A549 (cell line): ENCODE data around the gene LRRC4C. TPM values are rescaled to one million over a fixed set of nuclear protein-coding genes. Genes with fewer than 3 reads are reported as not detected.

Source experiments
- ATAC-seq, 2 experiments: fragments of 200-7000 bp in 1 of 2; fragments of >200 bp in 1 of 2; cut with Nextera tagmentation in 1 of 2; cut with Tn5 transposase in 1 of 2; 3 replicates each; pipeline versions ENCODE4 v1.8.0 to v1.9.1; 2018 to 2020; ENCODE audit warnings: mild to moderate bottlenecking in 1 of 2, moderate library complexity in 1 of 2
- CTCF ChIA-PET: fragments of 300-600 bp; sonication (Branson Sonifier 250); formaldehyde crosslinking; extraction: SDS; loops from one replicate; lab custom pipeline; 2021; ENCODE audit warnings: antibody characterized with exemption, inconsistent platforms; lab: Yijun Ruan, JAX
- POLR2A ChIA-PET: fragments of 350-600 bp; formaldehyde crosslinking; extraction: SDS; loops from one replicate; lab custom pipeline; 2021; ENCODE audit warnings: antibody characterized with exemption, inconsistent platforms; lab: Yijun Ruan, JAX
- DNase-seq, 2 experiments: peaks; one replicate each; pipeline versions ENCODE4 v3.0.0 to v3.0.0-alpha.2; 2011 to 2016; ENCODE audit warnings: low read depth in 1 of 2, low spot score in 1 of 2
- FAIRE-seq: peaks from 2 replicates; lab custom pipeline; 2011; peaks lifted over from hg19 to GRCh38; lab: Jason Lieb, UNC
- H3K27ac ChIP-seq, 2 experiments: fragments of >200 bp; sonication (Bioruptor Twin); formaldehyde crosslinking; 3 replicates each; pipeline ENCODE4 v1.5.1; 2016 to 2017
- H3K4me1 ChIP-seq: fragments of >200 bp; sonication (Bioruptor Twin); formaldehyde crosslinking; 3 replicates; pipeline ENCODE4 v1.6.1; 2016
- H3K4me2 ChIP-seq: fragments of >200 bp; sonication (Bioruptor Twin); formaldehyde crosslinking; 3 replicates; pipeline ENCODE4 v1.6.1; 2016
- H3K4me3 ChIP-seq: fragments of >200 bp; sonication (Bioruptor Twin); formaldehyde crosslinking; 3 replicates; pipeline ENCODE4 v1.5.1; 2016
- H3K9me3 ChIP-seq: fragments of >200 bp; sonication (Bioruptor Twin); formaldehyde crosslinking; 3 replicates; pipeline ENCODE4 v1.6.1; 2016
- ATOH8 ChIP-seq: fragments of 250-450 bp; sonication (Bioruptor Pico); IDR thresholded peaks from 2 replicates; pipeline ENCODE4 v1.5.0; 2020; ENCODE audit warnings: low read depth, mild to moderate bottlenecking, moderate library complexity
- BHLHE40 ChIP-seq: IDR thresholded peaks from 2 replicates; pipeline ENCODE4 v1.6.1; 2012; ENCODE audit warnings: low read depth, low read length, inconsistent platforms
- CBX2 ChIP-seq: fragments of 200-600 bp; sonication (generic); IDR thresholded peaks from 2 replicates; pipeline ENCODE4 v1.6.1; 2016; ENCODE audit warnings: low read depth, mild to moderate bottlenecking, borderline replicate concordance
- CBX8 ChIP-seq: fragments of 200-600 bp; sonication (generic); IDR thresholded peaks from 2 replicates; pipeline ENCODE4 v1.6.1; 2016
- CEBPB ChIP-seq, 2 experiments: fragments of >200 bp in 1 of 2; sonication (Bioruptor Twin) in 1 of 2; formaldehyde crosslinking in 1 of 2; IDR thresholded peaks; 2 replicates each; pipeline ENCODE4 v1.6.1; 2012 to 2016
- CHD4 ChIP-seq: fragments of 200-600 bp; sonication (generic); IDR thresholded peaks from 2 replicates; pipeline ENCODE4 v1.6.1; 2016; ENCODE audit warnings: antibody characterized with exemption, mild to moderate bottlenecking, borderline replicate concordance
- E2F6 ChIP-seq: IDR thresholded peaks from 2 replicates; pipeline ENCODE4 v1.6.1; 2012; ENCODE audit warnings: low read depth, borderline replicate concordance
- EHMT2 ChIP-seq: fragments of 200-600 bp; sonication (generic); IDR thresholded peaks from 2 replicates; pipeline ENCODE4 v1.6.1; 2016; ENCODE audit warnings: antibody characterized with exemption, low read depth, mild to moderate bottlenecking, moderate library complexity
- ESRRA ChIP-seq: fragments of 150-350 bp; IDR thresholded peaks from 2 replicates; pipeline ENCODE4 v1.6.1; 2014; ENCODE audit warnings: mild to moderate bottlenecking, low read length, borderline replicate concordance
- FOSB ChIP-seq: fragments of 250-450 bp; sonication (Bioruptor Pico); IDR thresholded peaks from 2 replicates; pipeline ENCODE4 v1.5.0; 2020; ENCODE audit warnings: mild to moderate bottlenecking, moderate library complexity
- FOSL2 ChIP-seq, 2 experiments: fragments of 450-650 bp in 1 of 2; fragments of >200 bp in 1 of 2; sonication (Bioruptor Twin) in 1 of 2; formaldehyde crosslinking; IDR thresholded peaks; 2 replicates each; pipeline versions ENCODE4 v1.5.0 to v1.6.1; 2016 to 2020; ENCODE audit warnings: mild to moderate bottlenecking in 1 of 2, moderate library complexity in 1 of 2
- HDAC2 ChIP-seq: fragments of 200-600 bp; sonication (generic); IDR thresholded peaks from 2 replicates; pipeline ENCODE4 v1.6.1; 2016
- HES2 ChIP-seq: fragments of >200 bp; sonication (Bioruptor Twin); formaldehyde crosslinking; IDR thresholded peaks from 2 replicates; pipeline ENCODE4 v1.6.1; 2016
- HEYL ChIP-seq: fragments of 250-450 bp; sonication (Bioruptor Pico); IDR thresholded peaks from 2 replicates; pipeline ENCODE4 v1.8.0; 2021; ENCODE audit warnings: mild to moderate bottlenecking, moderate library complexity
- HOXB5 ChIP-seq: fragments of 250-450 bp; sonication (Bioruptor Pico); IDR thresholded peaks from 2 replicates; pipeline ENCODE4 v1.5.0; 2020; ENCODE audit warnings: mild to moderate bottlenecking, moderate library complexity
- JUN ChIP-seq, 2 experiments: fragments of >200 bp; sonication (Bioruptor Twin); formaldehyde crosslinking; IDR thresholded peaks; 2 replicates in 1 of 2; 3 replicates in 1 of 2; pipeline ENCODE4 v1.6.1; 2016 to 2017
- KDM1A ChIP-seq: fragments of 200-600 bp; sonication (generic); IDR thresholded peaks from 2 replicates; pipeline ENCODE4 v1.6.1; 2016; ENCODE audit warnings: low read depth, mild to moderate bottlenecking
- MAZ ChIP-seq: fragments of 150-350 bp; IDR thresholded peaks from 2 replicates; pipeline ENCODE4 v1.6.1; 2014; ENCODE audit warnings: antibody characterized with exemption, low read depth, low read length, borderline replicate concordance
- MYC ChIP-seq: IDR thresholded peaks from 2 replicates; pipeline ENCODE4 v1.6.1; 2012; ENCODE audit warnings: mild to moderate bottlenecking, inconsistent platforms, low read length, improper control_type of control experiment, borderline replicate concordance
- NPAS2 ChIP-seq: fragments of 250-450 bp; sonication (Bioruptor Pico); IDR thresholded peaks from 2 replicates; pipeline ENCODE4 v1.8.0; 2022; ENCODE audit warnings: mild to moderate bottlenecking, moderate library complexity, borderline replicate concordance
- POLR2A ChIP-seq: IDR thresholded peaks from 2 replicates; pipeline ENCODE4 v1.6.1; 2012; ENCODE audit warnings: mild to moderate bottlenecking, low read length
- POLR2AphosphoS2 ChIP-seq: conservative IDR thresholded peaks from 2 replicates; pipeline ENCODE4 v1.6.1; 2012; ENCODE audit warnings: low read length, improper control_type of control experiment, inconsistent platforms
- RARB ChIP-seq: fragments of 250-450 bp; sonication (Bioruptor Pico); IDR thresholded peaks from 2 replicates; pipeline ENCODE4 v1.8.0; 2021; ENCODE audit warnings: mild to moderate bottlenecking, moderate library complexity
- RCOR1 ChIP-seq: fragments of 150-350 bp; IDR thresholded peaks from 2 replicates; pipeline ENCODE4 v1.6.1; 2014; ENCODE audit warnings: antibody characterized with exemption, low read length, low read depth
- REST ChIP-seq: fragments of 200-600 bp; sonication (generic); IDR thresholded peaks from 2 replicates; pipeline ENCODE4 v1.6.1; 2016; ENCODE audit warnings: antibody characterized with exemption, mild to moderate bottlenecking, moderate library complexity
- RFX5 ChIP-seq: fragments of 450-650 bp; IDR thresholded peaks from 2 replicates; pipeline ENCODE4 v1.7.1; 2014; ENCODE audit warnings: antibody characterized with exemption, mild to moderate bottlenecking, moderate library complexity
- SMC3 ChIP-seq: fragments of >200 bp; sonication (Bioruptor Twin); formaldehyde crosslinking; IDR thresholded peaks from 3 replicates; pipeline ENCODE4 v1.6.1; 2018; ENCODE audit warnings: inconsistent platforms
- ZC3H11A ChIP-seq: fragments of 450-650 bp; IDR thresholded peaks from 2 replicates; pipeline ENCODE4 v1.6.1; 2014; ENCODE audit warnings: antibody characterized with exemption, mild to moderate bottlenecking
- WGBS: methylation state at CpG from one replicate; pipeline ENCODE4 v1.1.6; 2017; ENCODE audit errors: missing lambda C conversion rate; 5-methylcytosine and 5-hydroxymethylcytosine counted together
- polyA plus RNA-seq, 4 experiments: library from polyadenylated mRNA; depleted of rRNA in 3 of 4; stranded (reverse); fragments of >200 nt; fragmentation: RNase III in 1 of 4; extraction: RNeasy Plus Mini Kit Qiagen cat#74134 plus additional on column Dnase treatment in 1 of 4; gene quantifications; 2 replicates in 3 of 4; 3 replicates in 1 of 4; pipeline ENCODE4 v1.2.3, GENCODE V29; 2011 to 2017

LRRC4C gene
- polyA plus RNA-seq, 2 of the 4 experiments (the other 2 are of a cell fraction) = not detected

- ATAC-seq (no peak), FAIRE-seq (no peak), DNase-seq (no peak)
- TF ChIP-seq POLR2A (no peak), HDAC2 (no peak), MYC (no peak), EHMT2 (no peak), E2F6 (no peak), ATOH8 (CRISPR knock-in tag) (no peak), JUN (IDR thresholded peaks at IDR 0.05) (no peak), CBX8 (no peak), ESRRA (no peak), RARB (CRISPR knock-in tag) (no peak), BHLHE40 (no peak), HEYL (no peak), FOSL2 (IDR thresholded peaks at IDR 0.05) (no peak), FOSL2 (CRISPR knock-in tag; IDR thresholded peaks at IDR 0.05) (no peak), SMC3 (no peak), POLR2AphosphoS2 (no peak), KDM1A (no peak), FOSB (no peak)
- 0% methylated on average over 1 of the region's 1 CpG for WGBS
- H3K4me1 ChIP-seq = no peaks in the 10 kb centered on the region
- POLR2A ChIA-PET = no interaction called here
- H3K4me2 ChIP-seq = no peak overlapping the region
- no peak overlapping the region for H3K27ac ChIP-seq
- CTCF ChIA-PET = no interaction called here
- H3K9me3 ChIP-seq = no peaks in the 10 kb centered on the region
- H3K4me3 ChIP-seq = no peak overlapping the region
Observed at GRCh38 chr11:41235668-41236067, 223.8 kb downstream of the LRRC4C start.

GRCh38 chr11:41225856-41226633, 233.4 kb downstream of the LRRC4C start:
- ATAC-seq = no peak
- H3K4me2 ChIP-seq = no peak overlapping the region
- no peaks in the 10 kb centered on the region for H3K4me1 ChIP-seq
- ChIA-PET POLR2A (no interaction called here), CTCF (no interaction called here)
- H3K9me3 ChIP-seq = no peaks in the 10 kb centered on the region
- FAIRE-seq = no peak
- H3K27ac ChIP-seq = no peak overlapping the region
- DNase-seq = no peak
- no peak overlapping the region for H3K4me3 ChIP-seq
- no peak for TF ChIP-seq RFX5
- TF ChIP-seq HES2 = no peak
- no peak for TF ChIP-seq RCOR1
- no peak for TF ChIP-seq POLR2AphosphoS2
- no peak for TF ChIP-seq FOSB
- TF ChIP-seq MYC = no peak
- TF ChIP-seq CHD4 = no peak
- no peak for TF ChIP-seq FOSL2 (IDR thresholded peaks at IDR 0.05)
- TF ChIP-seq FOSL2 (CRISPR knock-in tag; IDR thresholded peaks at IDR 0.05) = no peak
- no peak for TF ChIP-seq CBX8
- no peak for TF ChIP-seq HDAC2
- TF ChIP-seq CEBPB (IDR thresholded peaks at IDR 0.05) = no peak
- TF ChIP-seq, all 56 proteins: peak for 0
- 3% methylated on average over 3 of the region's 3 CpGs for WGBS

- CTCF ChIA-PET = no interaction called here
- H3K4me3 ChIP-seq = no peak overlapping the region
- no peak overlapping the region for H3K27ac ChIP-seq
- H3K4me2 ChIP-seq = no peak overlapping the region
- WGBS = 0% methylated on average over 2 of the region's 2 CpGs
- no peak for ATAC-seq
- no peak for DNase-seq
- POLR2A ChIA-PET = no interaction called here
- no peak for FAIRE-seq
- H3K9me3 ChIP-seq = no peaks in the 10 kb centered on the region
- no peaks in the 10 kb centered on the region for H3K4me1 ChIP-seq
- TF ChIP-seq RCOR1 = no peak
- no peak for TF ChIP-seq MAZ
- TF ChIP-seq POLR2A = no peak
- no peak for TF ChIP-seq KDM1A
- no peak for TF ChIP-seq HOXB5 (CRISPR knock-in tag)
- TF ChIP-seq ZC3H11A = no peak
- TF ChIP-seq REST = no peak
- no peak for TF ChIP-seq BHLHE40
- no peak for TF ChIP-seq NPAS2
- no peak for TF ChIP-seq E2F6
- TF ChIP-seq CBX2 = no peak
- TF ChIP-seq POLR2AphosphoS2 = no peak
Observed at GRCh38 chr11:41222236-41222635, 237.2 kb downstream of the LRRC4C start.
